D721Med (cell line): ENCODE measurements around the gene SDC1.

Experiments used
- DNase-seq: peaks from one replicate; pipeline ENCODE4 v3.0.0; 2011; ENCODE audit warnings: low spot score; ENCODE audit not compliant: insufficient read length
- FAIRE-seq: peaks from 2 replicates; lab custom pipeline; 2011; peaks lifted over from hg19 to GRCh38; lab: Jason Lieb, UNC
- TF ChIP-seq, protein P1 (sequence below): IDR thresholded peaks from 2 replicates; pipeline ENCODE4 v1.5.1; 2012; ENCODE audit warnings: mild to moderate bottlenecking, control low read depth; ENCODE audit not compliant: insufficient read depth; ENCODE audit errors: missing control alignments

The SDC1 gene

GRCh38 chr2:20184067-20184938, 40.6 kb downstream of the SDC1 start:
- DNase-seq = no peak

DNA sequence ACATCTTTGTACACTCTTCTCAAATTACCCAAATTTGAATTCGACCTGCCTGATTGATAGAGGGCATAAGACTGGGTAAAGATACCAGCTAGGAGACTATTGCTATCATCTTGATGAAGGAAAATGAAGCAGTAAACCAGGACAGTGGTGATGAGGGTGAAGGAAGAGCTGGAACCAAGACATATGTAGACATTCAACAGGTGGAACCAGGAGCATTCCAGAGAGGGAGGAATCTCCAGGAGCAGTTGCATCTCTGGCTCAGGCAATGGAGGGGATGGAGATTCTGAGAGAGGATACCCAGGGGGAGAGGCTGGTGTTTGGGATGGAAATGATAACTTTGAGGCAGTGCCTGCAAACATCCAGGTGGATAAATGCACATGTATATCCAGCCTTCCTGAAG, 41.6 kb downstream of the SDC1 start:
- TF ChIP-seq, protein P1, sequence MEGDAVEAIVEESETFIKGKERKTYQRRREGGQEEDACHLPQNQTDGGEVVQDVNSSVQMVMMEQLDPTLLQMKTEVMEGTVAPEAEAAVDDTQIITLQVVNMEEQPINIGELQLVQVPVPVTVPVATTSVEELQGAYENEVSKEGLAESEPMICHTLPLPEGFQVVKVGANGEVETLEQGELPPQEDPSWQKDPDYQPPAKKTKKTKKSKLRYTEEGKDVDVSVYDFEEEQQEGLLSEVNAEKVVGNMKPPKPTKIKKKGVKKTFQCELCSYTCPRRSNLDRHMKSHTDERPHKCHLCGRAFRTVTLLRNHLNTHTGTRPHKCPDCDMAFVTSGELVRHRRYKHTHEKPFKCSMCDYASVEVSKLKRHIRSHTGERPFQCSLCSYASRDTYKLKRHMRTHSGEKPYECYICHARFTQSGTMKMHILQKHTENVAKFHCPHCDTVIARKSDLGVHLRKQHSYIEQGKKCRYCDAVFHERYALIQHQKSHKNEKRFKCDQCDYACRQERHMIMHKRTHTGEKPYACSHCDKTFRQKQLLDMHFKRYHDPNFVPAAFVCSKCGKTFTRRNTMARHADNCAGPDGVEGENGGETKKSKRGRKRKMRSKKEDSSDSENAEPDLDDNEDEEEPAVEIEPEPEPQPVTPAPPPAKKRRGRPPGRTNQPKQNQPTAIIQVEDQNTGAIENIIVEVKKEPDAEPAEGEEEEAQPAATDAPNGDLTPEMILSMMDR = no peak
- FAIRE-seq (no peak), DNase-seq (no peak)

More at GRCh38 chr2:20184067-20184938, 40.6 kb downstream of the SDC1 start:
- no peak for FAIRE-seq
- TF ChIP-seq, protein P1 = no peak

GRCh38 chr2:20182241-20182931, 42.5 kb downstream of the SDC1 start:
- TF ChIP-seq, protein P1 = no peak
- no peak for FAIRE-seq
- no peak for DNase-seq

- FAIRE-seq = no peak
- DNase-seq = no peak
Measured at GRCh38 chr2:20181761-20182160, 43.2 kb downstream of the SDC1 start.

DNA sequence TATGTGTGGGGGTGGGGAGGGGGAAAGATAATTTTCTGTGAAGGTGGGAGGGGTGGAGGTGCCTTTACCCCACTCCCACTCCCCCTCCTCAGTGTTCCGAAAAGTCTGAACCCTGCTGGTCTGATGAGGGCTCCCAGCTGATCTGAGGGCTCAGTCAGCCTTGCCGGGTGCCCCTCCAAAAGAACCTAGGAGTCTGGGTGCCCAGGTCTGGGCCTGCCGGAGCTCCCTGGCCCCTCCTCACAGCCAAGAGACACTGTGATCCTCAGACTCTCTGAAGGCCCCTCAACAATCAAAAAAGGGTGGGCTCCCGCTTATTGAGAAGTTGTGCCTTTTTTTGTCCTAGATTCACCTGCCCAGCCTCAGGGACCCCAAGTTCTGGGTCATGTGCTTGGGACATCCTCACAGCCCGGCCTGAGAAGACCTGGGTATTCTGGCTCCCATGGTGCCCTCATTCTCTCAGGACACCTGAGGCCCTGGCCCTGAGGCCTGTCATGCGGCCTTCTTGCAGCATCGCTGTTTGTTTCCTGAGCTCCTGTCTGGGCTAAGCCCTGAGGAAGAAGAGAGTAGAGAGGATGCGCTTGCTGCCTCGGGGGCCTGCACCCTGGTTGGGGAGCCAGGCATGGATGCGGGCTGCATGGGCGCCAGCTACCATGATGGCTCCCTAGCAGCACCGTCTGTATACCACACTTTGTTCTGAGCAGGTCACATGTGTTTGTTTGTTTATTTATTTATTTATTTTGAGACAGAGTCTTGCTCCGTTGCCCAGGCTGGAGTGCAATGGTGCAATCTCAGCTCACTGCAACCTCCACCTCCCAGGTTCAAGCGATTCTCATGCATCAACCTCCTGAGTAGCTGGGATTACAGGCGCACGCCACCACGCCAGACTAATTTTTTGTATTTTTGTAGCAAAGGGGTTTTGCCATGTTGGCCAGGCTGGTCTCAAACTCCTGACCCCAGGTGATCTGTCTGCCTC, 44.0 kb downstream of the SDC1 start:
- FAIRE-seq (no peak), DNase-seq (no peak)
- TF ChIP-seq, protein P1 = no peak

More at GRCh38 chr2:20181761-20182160, 43.2 kb downstream of the SDC1 start:
- TF ChIP-seq, protein P1 = no peak

DNA sequence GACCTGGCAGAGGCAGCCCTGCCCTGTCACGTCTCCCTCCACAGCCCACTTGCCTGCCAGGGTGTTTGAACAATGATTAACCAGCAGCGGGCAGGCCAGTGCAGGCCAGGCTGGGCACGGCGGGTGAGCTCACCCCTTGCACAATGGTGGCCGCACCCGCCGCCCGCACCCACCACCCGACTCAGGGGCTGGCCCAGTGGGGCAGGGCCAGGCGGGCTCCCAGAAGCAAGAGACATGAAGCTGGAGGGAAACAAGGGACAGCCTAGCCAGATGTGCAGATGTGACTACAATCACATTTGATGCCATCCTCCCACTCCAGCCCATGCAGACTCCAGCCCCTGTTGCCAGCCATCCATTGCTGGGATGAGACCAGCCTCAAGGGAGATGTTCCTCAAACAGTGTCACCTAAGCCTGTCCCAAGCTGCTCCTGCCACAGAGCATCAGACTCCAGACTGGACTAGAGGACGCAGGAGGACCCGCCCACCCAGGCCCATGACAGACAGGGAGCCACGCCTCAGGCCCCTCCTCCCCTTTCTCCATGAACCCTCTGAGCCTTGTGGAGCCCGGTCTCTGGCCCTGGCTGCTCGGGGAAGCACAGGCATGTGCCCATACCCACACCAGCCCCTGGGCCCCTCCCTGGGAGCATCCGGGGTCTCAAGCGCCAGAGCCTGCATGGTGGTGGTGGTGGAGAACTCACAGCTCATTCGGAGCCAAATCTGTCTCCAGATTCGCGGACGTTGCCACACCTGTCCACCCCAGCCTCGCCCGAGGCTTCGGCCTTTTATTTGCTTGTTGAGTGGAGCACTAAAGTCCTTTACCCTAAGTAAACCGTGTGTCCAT, 45.0 kb downstream of the SDC1 start:
- FAIRE-seq = no peak
- DNase-seq = no peak
- TF ChIP-seq, protein P1 = no peak
